ENCODE data around the gene LRRC9.

DNA sequence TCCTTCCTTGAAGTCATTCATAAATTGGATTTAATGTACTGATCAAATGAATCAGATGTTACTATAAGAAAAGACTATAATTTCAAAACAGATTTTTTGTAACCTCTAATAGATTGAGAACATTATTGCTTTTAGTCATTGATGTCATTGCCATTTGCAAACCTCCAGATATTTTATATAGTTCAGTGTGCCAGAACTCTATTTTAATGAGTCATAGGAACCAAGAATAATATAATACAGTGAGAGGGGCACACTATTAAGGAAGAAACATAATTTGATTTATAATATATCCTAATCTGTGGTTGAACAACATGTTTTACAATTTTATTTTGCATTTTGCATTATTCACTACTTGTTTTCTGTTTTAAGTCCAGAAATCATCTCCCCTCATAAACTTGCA lies 78.0 kb downstream of the LRRC9 start:
- TF ChIP-seq, protein P1, sequence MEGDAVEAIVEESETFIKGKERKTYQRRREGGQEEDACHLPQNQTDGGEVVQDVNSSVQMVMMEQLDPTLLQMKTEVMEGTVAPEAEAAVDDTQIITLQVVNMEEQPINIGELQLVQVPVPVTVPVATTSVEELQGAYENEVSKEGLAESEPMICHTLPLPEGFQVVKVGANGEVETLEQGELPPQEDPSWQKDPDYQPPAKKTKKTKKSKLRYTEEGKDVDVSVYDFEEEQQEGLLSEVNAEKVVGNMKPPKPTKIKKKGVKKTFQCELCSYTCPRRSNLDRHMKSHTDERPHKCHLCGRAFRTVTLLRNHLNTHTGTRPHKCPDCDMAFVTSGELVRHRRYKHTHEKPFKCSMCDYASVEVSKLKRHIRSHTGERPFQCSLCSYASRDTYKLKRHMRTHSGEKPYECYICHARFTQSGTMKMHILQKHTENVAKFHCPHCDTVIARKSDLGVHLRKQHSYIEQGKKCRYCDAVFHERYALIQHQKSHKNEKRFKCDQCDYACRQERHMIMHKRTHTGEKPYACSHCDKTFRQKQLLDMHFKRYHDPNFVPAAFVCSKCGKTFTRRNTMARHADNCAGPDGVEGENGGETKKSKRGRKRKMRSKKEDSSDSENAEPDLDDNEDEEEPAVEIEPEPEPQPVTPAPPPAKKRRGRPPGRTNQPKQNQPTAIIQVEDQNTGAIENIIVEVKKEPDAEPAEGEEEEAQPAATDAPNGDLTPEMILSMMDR (CRISPR knock-in tag; IDR thresholded peaks at IDR 0.05): no peak
- TF ChIP-seq, protein P2, sequence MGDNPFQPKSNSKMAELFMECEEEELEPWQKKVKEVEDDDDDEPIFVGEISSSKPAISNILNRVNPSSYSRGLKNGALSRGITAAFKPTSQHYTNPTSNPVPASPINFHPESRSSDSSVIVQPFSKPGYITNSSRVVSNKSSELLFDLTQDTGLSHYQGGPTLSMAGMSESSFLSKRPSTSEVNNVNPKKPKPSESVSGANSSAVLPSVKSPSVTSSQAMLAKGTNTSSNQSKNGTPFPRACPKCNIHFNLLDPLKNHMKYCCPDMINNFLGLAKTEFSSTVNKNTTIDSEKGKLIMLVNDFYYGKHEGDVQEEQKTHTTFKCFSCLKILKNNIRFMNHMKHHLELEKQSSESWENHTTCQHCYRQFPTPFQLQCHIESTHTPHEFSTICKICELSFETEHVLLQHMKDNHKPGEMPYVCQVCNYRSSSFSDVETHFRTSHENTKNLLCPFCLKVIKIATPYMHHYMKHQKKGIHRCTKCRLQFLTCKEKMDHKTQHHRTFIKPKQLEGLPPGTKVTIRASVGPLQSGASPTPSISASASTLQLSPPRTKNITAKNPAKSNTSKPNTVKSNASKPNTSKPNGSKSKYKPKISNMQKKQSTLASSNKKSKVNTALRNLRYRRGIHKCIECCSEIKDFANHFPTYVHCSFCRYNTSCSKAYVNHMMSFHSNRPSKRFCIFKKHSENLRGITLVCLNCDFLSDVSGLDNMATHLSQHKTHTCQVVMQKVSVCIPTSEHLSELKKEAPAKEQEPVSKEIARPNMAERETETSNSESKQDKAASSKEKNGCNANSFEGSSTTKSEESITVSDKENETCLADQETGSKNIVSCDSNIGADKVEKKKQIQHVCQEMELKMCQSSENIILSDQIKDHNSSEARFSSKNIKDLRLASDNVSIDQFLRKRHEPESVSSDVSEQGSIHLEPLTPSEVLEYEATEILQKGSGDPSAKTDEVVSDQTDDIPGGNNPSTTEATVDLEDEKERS (CRISPR knock-in tag; IDR thresholded peaks at IDR 0.05): no peak

Measured in HepG2 (cell line).